ENCODE data around the gene EBF3.

EBF3 gene

DNA sequence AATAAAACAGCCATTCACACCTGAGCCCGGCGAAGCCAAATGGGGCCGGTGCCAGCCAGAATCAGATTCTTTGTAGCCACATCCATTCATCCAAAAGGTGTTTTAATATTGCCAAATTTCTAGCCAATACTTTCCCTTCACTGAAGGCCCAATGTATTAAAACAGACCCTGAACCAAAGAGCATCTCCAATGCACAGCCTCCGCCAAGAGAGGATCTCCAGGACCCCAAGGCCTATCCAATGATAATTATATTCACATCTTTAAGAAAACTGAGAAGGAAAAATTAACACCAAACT, 12.2 kb downstream of the EBF3 start:
- H3K27ac ChIP-seq, result no peak overlapping the region
- TF ChIP-seq, protein P1, sequence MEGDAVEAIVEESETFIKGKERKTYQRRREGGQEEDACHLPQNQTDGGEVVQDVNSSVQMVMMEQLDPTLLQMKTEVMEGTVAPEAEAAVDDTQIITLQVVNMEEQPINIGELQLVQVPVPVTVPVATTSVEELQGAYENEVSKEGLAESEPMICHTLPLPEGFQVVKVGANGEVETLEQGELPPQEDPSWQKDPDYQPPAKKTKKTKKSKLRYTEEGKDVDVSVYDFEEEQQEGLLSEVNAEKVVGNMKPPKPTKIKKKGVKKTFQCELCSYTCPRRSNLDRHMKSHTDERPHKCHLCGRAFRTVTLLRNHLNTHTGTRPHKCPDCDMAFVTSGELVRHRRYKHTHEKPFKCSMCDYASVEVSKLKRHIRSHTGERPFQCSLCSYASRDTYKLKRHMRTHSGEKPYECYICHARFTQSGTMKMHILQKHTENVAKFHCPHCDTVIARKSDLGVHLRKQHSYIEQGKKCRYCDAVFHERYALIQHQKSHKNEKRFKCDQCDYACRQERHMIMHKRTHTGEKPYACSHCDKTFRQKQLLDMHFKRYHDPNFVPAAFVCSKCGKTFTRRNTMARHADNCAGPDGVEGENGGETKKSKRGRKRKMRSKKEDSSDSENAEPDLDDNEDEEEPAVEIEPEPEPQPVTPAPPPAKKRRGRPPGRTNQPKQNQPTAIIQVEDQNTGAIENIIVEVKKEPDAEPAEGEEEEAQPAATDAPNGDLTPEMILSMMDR (conservative IDR thresholded peaks at IDR 0.05), result no peak

GRCh38 chr10:129951101-129951969, 12.7 kb downstream of the EBF3 start:
- TF ChIP-seq, protein P1 (conservative IDR thresholded peaks at IDR 0.05), result no peak
- no peak overlapping the region for H3K27ac ChIP-seq

- TF ChIP-seq, protein P1 (conservative IDR thresholded peaks at IDR 0.05), result no peak
- no peak overlapping the region for H3K27ac ChIP-seq
These were observed 13.4 kb downstream of the EBF3 start for GRCh38 chr10:129950676-129951075.

- TF ChIP-seq, protein P1 (conservative IDR thresholded peaks at IDR 0.05), result no peak
- H3K27ac ChIP-seq, result no peak overlapping the region
These were observed 14.2 kb downstream of the EBF3 start for GRCh38 chr10:129949891-129950291.

GRCh38 chr10:129949411-129949810, 14.7 kb downstream of the EBF3 start:
- TF ChIP-seq, protein P1 (conservative IDR thresholded peaks at IDR 0.05), result no peak
- H3K27ac ChIP-seq, result no peak overlapping the region

- TF ChIP-seq, protein P1 (conservative IDR thresholded peaks at IDR 0.05), result no peak
- H3K27ac ChIP-seq, result no peak overlapping the region
These were observed 17.2 kb downstream of the EBF3 start for GRCh38 chr10:129946859-129947258.

- TF ChIP-seq, protein P1 (conservative IDR thresholded peaks at IDR 0.05), result no peak
- H3K27ac ChIP-seq, result no peak overlapping the region
These were observed 17.9 kb downstream of the EBF3 start for GRCh38 chr10:129945941-129946760.
